GM12878 (cell line): ENCODE data around the gene SFN. TPM values are rescaled to one million over a fixed set of nuclear protein-coding genes. Genes with fewer than 3 reads are reported as not detected.

Experiments used
- ASH2L ChIP-seq: fragments of 300-600, 200-600 bp; sonication (generic); IDR thresholded peaks from 2 replicates; pipeline ENCODE4 v1.6.1; 2017; ENCODE audit warnings: low read depth, mild to moderate bottlenecking, borderline replicate concordance
- BCL3 ChIP-seq: IDR thresholded peaks from 2 replicates; pipeline ENCODE4 v1.6.1; 2011; ENCODE audit warnings: borderline replicate concordance, low read depth, mild to moderate bottlenecking, moderate library complexity, low read length; ENCODE audit not compliant: insufficient read depth, poor library complexity, severe bottlenecking
- CBX5 ChIP-seq: sonication (generic); IDR thresholded peaks from 2 replicates; pipeline ENCODE4 v1.6.1; 2016; ENCODE audit warnings: low read depth, moderate library complexity, mild to moderate bottlenecking, inconsistent platforms
- HCFC1 ChIP-seq: fragments of 150-350 bp; IDR thresholded peaks from 2 replicates; pipeline ENCODE4 v1.6.1; 2014; ENCODE audit warnings: low read length
- PAX5 ChIP-seq: IDR thresholded peaks from 2 replicates; pipeline ENCODE4 v1.6.1; 2011; ENCODE audit warnings: low read depth, low read length, borderline replicate concordance
- SRF ChIP-seq, 2 experiments: IDR thresholded peaks; 2 replicates each; pipeline ENCODE4 v1.6.1; 2011; ENCODE audit warnings: low read depth in 2 of 2, low read length in 2 of 2, mild to moderate bottlenecking in 1 of 2, moderate library complexity in 1 of 2
- TCF7 ChIP-seq: IDR thresholded peaks from 2 replicates; pipeline ENCODE4 v1.6.1; 2014; ENCODE audit warnings: antibody characterized with exemption, borderline replicate concordance
- WRNIP1 ChIP-seq: IDR thresholded peaks from 2 replicates; pipeline ENCODE4 v1.6.1; 2011; ENCODE audit warnings: low read depth, low read length, improper control_type of control experiment, borderline replicate concordance
- ZSCAN29 ChIP-seq: fragments of 450-650 bp; IDR thresholded peaks from 2 replicates; pipeline ENCODE4 v1.6.1; 2017; ENCODE audit warnings: mild to moderate bottlenecking, moderate library complexity
- polyA plus RNA-seq, 11 experiments: library from polyadenylated mRNA; depleted of rRNA in 4 of 11; unstranded in 6 of 11; stranded (reverse) in 5 of 11; fragments of >200 nt; fragmentation: Nextera tagmentation in 4 of 11; fragmentation: Illumina TruSeq in 1 of 11; extraction: Ambion mirVana in 4 of 11; extraction: Trizol in 1 of 11; gene quantifications; 1 replicate in 1 of 11; 2 replicates in 10 of 11; pipeline versions ENCODE4 v1.2.1 to v1.2.3, GENCODE V29; 2011 to 2016; ENCODE audit warnings: inconsistent platforms in 2 of 11, missing spikeins in 2 of 11, low read depth in 1 of 11
- total RNA-seq, 4 experiments: library from RNA; depleted of rRNA in 3 of 4; stranded (reverse); fragments of >200 nt in 3 of 4; fragmentation: Illumina TruSeq in 1 of 4; extraction: Trizol in 1 of 4; gene quantifications; 2 replicates each; pipeline versions ENCODE4 v1.2.1 to v1.2.3, GENCODE V29; 2013 to 2021
- TF ChIP-seq, protein P1 (sequence below): fragments of 450-650 bp; IDR thresholded peaks from 2 replicates; pipeline ENCODE4 v1.6.1; 2017; ENCODE audit warnings: mild to moderate bottlenecking, moderate library complexity

The SFN gene
- total and polyA plus RNA-seq, 10 of the 15 experiments (the other 5 are each of a cell fraction or from before 2014, with no cell fraction given) = 0.19 to 2.9 (median 1.0) TPM

- TF ChIP-seq BCL3 = no peak
- TF ChIP-seq CBX5 = no peak
- TF ChIP-seq TCF7 = no peak
- TF ChIP-seq HCFC1 = no peak
- TF ChIP-seq SRF (IDR thresholded peaks at IDR 0.05; ENCODE audit: low read depth in 2 of 2, low read length in 2 of 2) = no peak
- TF ChIP-seq, protein P1, sequence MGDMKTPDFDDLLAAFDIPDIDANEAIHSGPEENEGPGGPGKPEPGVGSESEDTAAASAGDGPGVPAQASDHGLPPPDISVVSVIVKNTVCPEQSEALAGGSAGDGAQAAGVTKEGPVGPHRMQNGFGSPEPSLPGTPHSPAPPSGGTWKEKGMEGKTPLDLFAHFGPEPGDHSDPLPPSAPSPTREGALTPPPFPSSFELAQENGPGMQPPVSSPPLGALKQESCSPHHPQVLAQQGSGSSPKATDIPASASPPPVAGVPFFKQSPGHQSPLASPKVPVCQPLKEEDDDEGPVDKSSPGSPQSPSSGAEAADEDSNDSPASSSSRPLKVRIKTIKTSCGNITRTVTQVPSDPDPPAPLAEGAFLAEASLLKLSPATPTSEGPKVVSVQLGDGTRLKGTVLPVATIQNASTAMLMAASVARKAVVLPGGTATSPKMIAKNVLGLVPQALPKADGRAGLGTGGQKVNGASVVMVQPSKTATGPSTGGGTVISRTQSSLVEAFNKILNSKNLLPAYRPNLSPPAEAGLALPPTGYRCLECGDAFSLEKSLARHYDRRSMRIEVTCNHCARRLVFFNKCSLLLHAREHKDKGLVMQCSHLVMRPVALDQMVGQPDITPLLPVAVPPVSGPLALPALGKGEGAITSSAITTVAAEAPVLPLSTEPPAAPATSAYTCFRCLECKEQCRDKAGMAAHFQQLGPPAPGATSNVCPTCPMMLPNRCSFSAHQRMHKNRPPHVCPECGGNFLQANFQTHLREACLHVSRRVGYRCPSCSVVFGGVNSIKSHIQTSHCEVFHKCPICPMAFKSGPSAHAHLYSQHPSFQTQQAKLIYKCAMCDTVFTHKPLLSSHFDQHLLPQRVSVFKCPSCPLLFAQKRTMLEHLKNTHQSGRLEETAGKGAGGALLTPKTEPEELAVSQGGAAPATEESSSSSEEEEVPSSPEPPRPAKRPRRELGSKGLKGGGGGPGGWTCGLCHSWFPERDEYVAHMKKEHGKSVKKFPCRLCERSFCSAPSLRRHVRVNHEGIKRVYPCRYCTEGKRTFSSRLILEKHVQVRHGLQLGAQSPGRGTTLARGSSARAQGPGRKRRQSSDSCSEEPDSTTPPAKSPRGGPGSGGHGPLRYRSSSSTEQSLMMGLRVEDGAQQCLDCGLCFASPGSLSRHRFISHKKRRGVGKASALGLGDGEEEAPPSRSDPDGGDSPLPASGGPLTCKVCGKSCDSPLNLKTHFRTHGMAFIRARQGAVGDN = no peak
- no peak for TF ChIP-seq ASH2L
- TF ChIP-seq WRNIP1 = no peak
- TF ChIP-seq ZSCAN29 = no peak
- TF ChIP-seq PAX5 = no peak
Measured at GRCh38 chr1:26910343-26911160, 47.6 kb downstream of the SFN start (continued).
